HepG2 (cell line): Measurements from ENCODE around the gene CCT4. TPM values are rescaled to one million over a fixed set of nuclear protein-coding genes. Genes with fewer than 3 reads are reported as not detected.

Experiments used
- ADNP ChIP-seq: sonication (generic); formaldehyde crosslinking; IDR thresholded peaks from 2 replicates; pipeline ENCODE4 v1.4.0; 2020; ENCODE audit warnings: missing genetic modification reagents
- DR1 ChIP-seq: sonication (generic); formaldehyde crosslinking; IDR thresholded peaks from 2 replicates; pipeline ENCODE4 v1.8.0; 2021; ENCODE audit warnings: mild to moderate bottlenecking, missing genetic modification reagents, inconsistent platforms
- HCFC1 ChIP-seq: fragments of 150-350 bp; IDR thresholded peaks from 2 replicates; pipeline ENCODE4 v1.6.1; 2014; ENCODE audit warnings: low read depth, low read length
- HMG20A ChIP-seq: IDR thresholded peaks from 2 replicates; pipeline ENCODE4 v1.6.1; 2016; ENCODE audit warnings: borderline replicate concordance
- KLF15 ChIP-seq: sonication (generic); formaldehyde crosslinking; IDR thresholded peaks from 2 replicates; pipeline ENCODE4 v1.8.1; 2023; ENCODE audit warnings: borderline replicate concordance, mild to moderate bottlenecking, inconsistent platforms, missing genetic modification reagents, mixed read lengths
- RARG ChIP-seq: sonication (generic); formaldehyde crosslinking; IDR thresholded peaks from 2 replicates; pipeline ENCODE4 v1.4.0; 2020; ENCODE audit warnings: low read depth, mild to moderate bottlenecking, missing genetic modification reagents
- SRSF1 ChIP-seq: fragments of 200-400 bp; formaldehyde crosslinking; optimal IDR thresholded peaks from 2 replicates; pipeline ENCODE3; 2017; ENCODE audit warnings: mild to moderate bottlenecking, low read depth, low read length, moderate library complexity
- ZIK1 ChIP-seq: sonication (generic); formaldehyde crosslinking; IDR thresholded peaks from 2 replicates; pipeline ENCODE4 v1.5.0; 2020; ENCODE audit warnings: mild to moderate bottlenecking, low read depth, missing genetic modification reagents, borderline replicate concordance
- ZKSCAN5 ChIP-seq: sonication (generic); formaldehyde crosslinking; IDR thresholded peaks from 2 replicates; pipeline ENCODE4 v1.5.1; 2020; ENCODE audit warnings: mild to moderate bottlenecking, missing genetic modification reagents
- ZNF550 ChIP-seq: sonication (generic); formaldehyde crosslinking; IDR thresholded peaks from 2 replicates; pipeline ENCODE4 v1.4.0; 2020; ENCODE audit warnings: mild to moderate bottlenecking, missing genetic modification reagents, borderline replicate concordance
- ZNF598 ChIP-seq: sonication (generic); formaldehyde crosslinking; IDR thresholded peaks from 2 replicates; pipeline ENCODE4 v1.5.1; 2020; ENCODE audit warnings: mild to moderate bottlenecking, missing genetic modification reagents, borderline replicate concordance
- ZNF644 ChIP-seq: IDR thresholded peaks from 2 replicates; pipeline ENCODE4 v1.6.1; 2016; ENCODE audit warnings: low read depth
- ZNF740 ChIP-seq: sonication (generic); formaldehyde crosslinking; IDR thresholded peaks from 2 replicates; pipeline ENCODE4 v1.4.0; 2020; ENCODE audit warnings: missing genetic modification reagents
- polyA plus RNA-seq, 8 experiments: library from polyadenylated mRNA; depleted of rRNA in 3 of 8; stranded (reverse) in 7 of 8; unstranded in 1 of 8; fragments of >200 nt; fragmentation: Illumina TruSeq in 4 of 8; extraction: Trizol in 4 of 8; gene quantifications; 2 replicates each; pipeline versions ENCODE4 v1.2.1 to v1.2.3, GENCODE V29; 2011 to 2016; ENCODE audit warnings: low read depth in 4 of 8, missing spikeins in 1 of 8, mixed read lengths in 1 of 8; ENCODE audit not compliant: insufficient read depth in 1 of 8
- total RNA-seq, 5 experiments: library from RNA; depleted of rRNA; stranded (reverse); fragments of >200 nt; fragmentation: Illumina TruSeq; extraction: Trizol; gene quantifications; 2 replicates each; pipeline ENCODE4 v1.2.3, GENCODE V29; 2016; ENCODE audit warnings: low read depth in 1 of 5
- TF ChIP-seq, protein P1 (sequence below): sonication (generic); formaldehyde crosslinking; IDR thresholded peaks from 2 replicates; pipeline ENCODE4 v1.5.1; 2020; ENCODE audit warnings: mild to moderate bottlenecking, missing genetic modification reagents, moderate library complexity
- TF ChIP-seq, protein P2 (sequence below): IDR thresholded peaks from 2 replicates; pipeline ENCODE4 v1.6.1; 2016; ENCODE audit warnings: low read depth

CCT4 gene
- total and polyA plus RNA-seq, 2 of the 13 experiments (the other 11 are each of a cell fraction or from before 2014, with no cell fraction given) = 138 to 340 TPM

DNA sequence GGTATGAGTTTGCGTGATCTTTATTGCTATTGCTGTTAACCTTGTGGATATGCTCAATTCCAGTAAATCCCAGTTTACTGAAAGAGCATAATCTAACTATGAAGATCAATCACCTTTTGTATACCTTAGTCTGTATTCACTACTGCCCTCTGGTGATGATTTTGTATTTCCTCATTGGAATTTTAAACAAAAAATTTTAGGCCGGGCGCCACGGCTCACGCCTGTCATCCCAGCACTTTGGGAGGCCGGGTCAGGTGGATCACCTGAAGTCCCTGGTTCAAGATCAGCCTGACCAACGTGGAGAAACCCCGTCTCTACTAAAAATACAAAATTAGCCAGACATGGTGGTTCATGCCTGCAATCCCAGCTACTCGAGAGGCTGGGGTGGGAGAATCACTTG is 22.1 kb upstream of the CCT4 start (continued):
- no peak for TF ChIP-seq KLF15 (CRISPR knock-in tag)
- TF ChIP-seq ZIK1 (CRISPR knock-in tag) = no peak
- TF ChIP-seq, protein P1, sequence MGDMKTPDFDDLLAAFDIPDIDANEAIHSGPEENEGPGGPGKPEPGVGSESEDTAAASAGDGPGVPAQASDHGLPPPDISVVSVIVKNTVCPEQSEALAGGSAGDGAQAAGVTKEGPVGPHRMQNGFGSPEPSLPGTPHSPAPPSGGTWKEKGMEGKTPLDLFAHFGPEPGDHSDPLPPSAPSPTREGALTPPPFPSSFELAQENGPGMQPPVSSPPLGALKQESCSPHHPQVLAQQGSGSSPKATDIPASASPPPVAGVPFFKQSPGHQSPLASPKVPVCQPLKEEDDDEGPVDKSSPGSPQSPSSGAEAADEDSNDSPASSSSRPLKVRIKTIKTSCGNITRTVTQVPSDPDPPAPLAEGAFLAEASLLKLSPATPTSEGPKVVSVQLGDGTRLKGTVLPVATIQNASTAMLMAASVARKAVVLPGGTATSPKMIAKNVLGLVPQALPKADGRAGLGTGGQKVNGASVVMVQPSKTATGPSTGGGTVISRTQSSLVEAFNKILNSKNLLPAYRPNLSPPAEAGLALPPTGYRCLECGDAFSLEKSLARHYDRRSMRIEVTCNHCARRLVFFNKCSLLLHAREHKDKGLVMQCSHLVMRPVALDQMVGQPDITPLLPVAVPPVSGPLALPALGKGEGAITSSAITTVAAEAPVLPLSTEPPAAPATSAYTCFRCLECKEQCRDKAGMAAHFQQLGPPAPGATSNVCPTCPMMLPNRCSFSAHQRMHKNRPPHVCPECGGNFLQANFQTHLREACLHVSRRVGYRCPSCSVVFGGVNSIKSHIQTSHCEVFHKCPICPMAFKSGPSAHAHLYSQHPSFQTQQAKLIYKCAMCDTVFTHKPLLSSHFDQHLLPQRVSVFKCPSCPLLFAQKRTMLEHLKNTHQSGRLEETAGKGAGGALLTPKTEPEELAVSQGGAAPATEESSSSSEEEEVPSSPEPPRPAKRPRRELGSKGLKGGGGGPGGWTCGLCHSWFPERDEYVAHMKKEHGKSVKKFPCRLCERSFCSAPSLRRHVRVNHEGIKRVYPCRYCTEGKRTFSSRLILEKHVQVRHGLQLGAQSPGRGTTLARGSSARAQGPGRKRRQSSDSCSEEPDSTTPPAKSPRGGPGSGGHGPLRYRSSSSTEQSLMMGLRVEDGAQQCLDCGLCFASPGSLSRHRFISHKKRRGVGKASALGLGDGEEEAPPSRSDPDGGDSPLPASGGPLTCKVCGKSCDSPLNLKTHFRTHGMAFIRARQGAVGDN = 0 out of 2 replicates have a peak, but pooled peaks have one; percentile 14
- TF ChIP-seq ZNF598 = no peak
- TF ChIP-seq HMG20A (CRISPR knock-in tag) = no peak
- TF ChIP-seq, protein P2, sequence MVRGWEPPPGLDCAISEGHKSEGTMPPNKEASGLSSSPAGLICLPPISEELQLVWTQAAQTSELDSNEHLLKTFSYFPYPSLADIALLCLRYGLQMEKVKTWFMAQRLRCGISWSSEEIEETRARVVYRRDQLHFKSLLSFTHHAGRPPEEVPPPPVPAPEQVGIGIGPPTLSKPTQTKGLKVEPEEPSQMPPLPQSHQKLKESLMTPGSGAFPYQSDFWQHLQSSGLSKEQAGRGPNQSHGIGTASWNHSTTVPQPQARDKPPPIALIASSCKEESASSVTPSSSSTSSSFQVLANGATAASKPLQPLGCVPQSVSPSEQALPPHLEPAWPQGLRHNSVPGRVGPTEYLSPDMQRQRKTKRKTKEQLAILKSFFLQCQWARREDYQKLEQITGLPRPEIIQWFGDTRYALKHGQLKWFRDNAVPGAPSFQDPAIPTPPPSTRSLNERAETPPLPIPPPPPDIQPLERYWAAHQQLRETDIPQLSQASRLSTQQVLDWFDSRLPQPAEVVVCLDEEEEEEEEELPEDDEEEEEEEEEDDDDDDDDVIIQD = no peak
- TF ChIP-seq HCFC1 = no peak
- TF ChIP-seq ZNF550 (CRISPR knock-in tag) = no peak
- no peak for TF ChIP-seq SRSF1
- no peak for TF ChIP-seq RARG
- no peak for TF ChIP-seq DR1 (CRISPR knock-in tag)
- TF ChIP-seq ZNF644 (CRISPR knock-in tag) = no peak
- no peak for TF ChIP-seq ADNP (CRISPR knock-in tag)
- no peak for TF ChIP-seq ZNF740 (CRISPR knock-in tag)
- no peak for TF ChIP-seq ZKSCAN5 (CRISPR knock-in tag)
- TF ChIP-seq, all 625 proteins: peak for 5
